Thyroid gland (tissue), 4 donors: ENCODE measurements around the gene SETBP1.

Experiments
- POLR2A ChIP-seq, 2 donors: fragments of 450-650 bp; IDR thresholded peaks; one replicate each; pipeline ENCODE4 v1.6.1; 2017; ENCODE audit warnings: antibody characterized with exemption in 2 of 2, mild to moderate bottlenecking in 2 of 2, moderate library complexity in 1 of 2
- TF ChIP-seq, protein P1 (sequence below), 6 experiments: fragments of 200-600 bp in 3 of 6; fragments of 450-650 bp in 3 of 6; sonication (generic) in 3 of 6; IDR thresholded peaks; one replicate each; pipeline ENCODE4 v1.5.1; 2016 to 2019; ENCODE audit warnings: antibody characterized with exemption in 6 of 6, mild to moderate bottlenecking in 2 of 6, inconsistent platforms in 1 of 6, moderate library complexity in 1 of 6

GRCh38 chr18:44748582-44748981 lies 67.9 kb downstream of the SETBP1 start:
- TF ChIP-seq, protein P1, sequence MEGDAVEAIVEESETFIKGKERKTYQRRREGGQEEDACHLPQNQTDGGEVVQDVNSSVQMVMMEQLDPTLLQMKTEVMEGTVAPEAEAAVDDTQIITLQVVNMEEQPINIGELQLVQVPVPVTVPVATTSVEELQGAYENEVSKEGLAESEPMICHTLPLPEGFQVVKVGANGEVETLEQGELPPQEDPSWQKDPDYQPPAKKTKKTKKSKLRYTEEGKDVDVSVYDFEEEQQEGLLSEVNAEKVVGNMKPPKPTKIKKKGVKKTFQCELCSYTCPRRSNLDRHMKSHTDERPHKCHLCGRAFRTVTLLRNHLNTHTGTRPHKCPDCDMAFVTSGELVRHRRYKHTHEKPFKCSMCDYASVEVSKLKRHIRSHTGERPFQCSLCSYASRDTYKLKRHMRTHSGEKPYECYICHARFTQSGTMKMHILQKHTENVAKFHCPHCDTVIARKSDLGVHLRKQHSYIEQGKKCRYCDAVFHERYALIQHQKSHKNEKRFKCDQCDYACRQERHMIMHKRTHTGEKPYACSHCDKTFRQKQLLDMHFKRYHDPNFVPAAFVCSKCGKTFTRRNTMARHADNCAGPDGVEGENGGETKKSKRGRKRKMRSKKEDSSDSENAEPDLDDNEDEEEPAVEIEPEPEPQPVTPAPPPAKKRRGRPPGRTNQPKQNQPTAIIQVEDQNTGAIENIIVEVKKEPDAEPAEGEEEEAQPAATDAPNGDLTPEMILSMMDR (IDR thresholded peaks at IDR 0.05): no peak
- no peak for TF ChIP-seq POLR2A (IDR thresholded peaks at IDR 0.05)
